NOMO-1 (cell line): ENCODE results near the gene UBAC1.
A peak's percentile ranks its signal among the peaks of the same experiment; 100 is the strongest.
"Not testable (repeated sequence)": the region's sequence is repeated elsewhere in the genome, so short reads cannot be mapped to it uniquely, and the experiment has no call there.

Experiments
- DNase-seq, 2 experiments: peaks; one replicate each; lab custom pipeline; 2025; ENCODE audit not compliant: unreplicated experiment in 2 of 2; lab: John Stamatoyannopoulos, UW

The UBAC1 gene

GRCh38 chr9:135925496-135926133 is 35.6 kb downstream of the UBAC1 start:
- no peak for DNase-seq

- DNase-seq, result no peak
Measured at GRCh38 chr9:135924628-135925338, 36.4 kb downstream of the UBAC1 start.

- no peak for DNase-seq
Measured at GRCh38 chr9:135923508-135923907, 37.7 kb downstream of the UBAC1 start.

GRCh38 chr9:135921749-135922310 is 39.3 kb downstream of the UBAC1 start:
- no peak for DNase-seq

- no peak for DNase-seq
Measured at GRCh38 chr9:135920973-135921585, 40.1 kb downstream of the UBAC1 start.

GRCh38 chr9:135920256-135920930 is 40.8 kb downstream of the UBAC1 start:
- no peak for DNase-seq

GRCh38 chr9:135919318-135919890 is 41.8 kb downstream of the UBAC1 start:
- no peak for DNase-seq

GRCh38 chr9:135916227-135916626 is 44.9 kb downstream of the UBAC1 start:
- not testable (repeated sequence) for DNase-seq

- DNase-seq, result no peak
Measured at GRCh38 chr9:135914921-135915320, 46.3 kb downstream of the UBAC1 start.

GRCh38 chr9:135911233-135911632 is 49.9 kb downstream of the UBAC1 start:
- not testable (repeated sequence) for DNase-seq

GRCh38 chr9:135910757-135911156 is 50.4 kb downstream of the UBAC1 start:
- DNase-seq, result no peak

- DNase-seq, result no peak
Measured at GRCh38 chr9:135910216-135910615, 51.0 kb downstream of the UBAC1 start.

GRCh38 chr9:135909371-135909770 is 51.8 kb downstream of the UBAC1 start:
- peak in 1 of 2 experiments; percentile 13 for DNase-seq

GRCh38 chr9:135908754-135909204 is 52.4 kb downstream of the UBAC1 start:
- no peak for DNase-seq

- DNase-seq, result no peak
Measured at GRCh38 chr9:135908093-135908753, 53.0 kb downstream of the UBAC1 start.

- peak; percentile 95 to 99 for DNase-seq
Measured at GRCh38 chr9:135907431-135908092, 53.6 kb downstream of the UBAC1 start, which contains the start of gene CAMSAP1. Gene CAMSAP1, minus strand, starts transcription at chr9:135907546. Its CDS starts 387 bp downstream, at chr9:135907159.

GRCh38 chr9:135907006-135907430 is 54.2 kb downstream of the UBAC1 start:
- peak; percentile 4 to 55 for DNase-seq

- peak; percentile 27 to 38 for DNase-seq
Measured at GRCh38 chr9:135906291-135907005, 54.7 kb downstream of the UBAC1 start.
